ENCODE measurements around the gene MPPED2. TPM values are rescaled to one million over a fixed set of nuclear protein-coding genes. Genes with fewer than 3 reads are reported as not detected.

Gene MPPED2
- total and polyA plus RNA-seq, 2 donors (not counting 3 experiments of a cell fraction or from before 2014, with no cell fraction given), result not detected

- H3K9ac ChIP-seq (replicated peaks; ENCODE audit: extremely low read depth, insufficient read depth, low read length), result no peak overlapping the region
- H3K27ac ChIP-seq (ENCODE audit: insufficient read depth, low read depth, low read length), result no peak overlapping the region
- POLR2A ChIA-PET, result no interaction called here
- H3K9me3 ChIP-seq (replicated peaks; ENCODE audit: control insufficient read depth, insufficient read depth, low read length), result no peaks in the 10 kb centered on the region
- TF ChIP-seq EZH2 (IDR thresholded peaks at IDR 0.05; ENCODE audit: borderline replicate concordance, low read depth, low read length, severe bottlenecking), result no peak
- no peak for TF ChIP-seq POLR2AphosphoS5 (IDR thresholded peaks at IDR 0.05; ENCODE audit: insufficient read depth, low read depth, low read length)
- no peak for TF ChIP-seq GATA2 (IDR thresholded peaks at IDR 0.05; ENCODE audit: insufficient read depth, insufficient read length, low read depth, low read length)
- TF ChIP-seq MAX (IDR thresholded peaks at IDR 0.05; ENCODE audit: insufficient read depth, insufficient read length), result no peak
- TF ChIP-seq FOS (IDR thresholded peaks at IDR 0.05; ENCODE audit: borderline replicate concordance, insufficient read depth, low read length), result no peak
- no peak for TF ChIP-seq POLR2A (IDR thresholded peaks at IDR 0.05; ENCODE audit: low read depth, low read length)
- no peak for TF ChIP-seq CTCF (IDR thresholded peaks at IDR 0.05; ENCODE audit: extremely low read depth in 1 of 2, insufficient read depth in 1 of 2, low read depth in 1 of 2, low read length in 2 of 2)
- no peak for TF ChIP-seq MYC (IDR thresholded peaks at IDR 0.05; ENCODE audit: low read depth, low read length)
- no peak for TF ChIP-seq JUN (IDR thresholded peaks at IDR 0.05; ENCODE audit: borderline replicate concordance, insufficient read depth, insufficient read length, low read depth)
- DNase-seq (ENCODE audit: low read depth, low spot score), result no peak
- BruUV-seq (replicated peaks), result no TSS peak
- intact Hi-C loops (cut with micrococcal nuclease), result no loop called here
- CTCF ChIA-PET, result no interaction called here
- H3K27me3 ChIP-seq (ENCODE audit: control insufficient read depth in 2 of 2, insufficient read depth in 2 of 2, low read length in 2 of 2), result no peaks in the 10 kb centered on the region
- no peaks in the 10 kb centered on the region for H3K9me1 ChIP-seq (replicated peaks; ENCODE audit: control insufficient read depth, extremely low read depth, insufficient read depth, low read length)
- H3K36me3 ChIP-seq (ENCODE audit: control insufficient read depth in 2 of 2, extremely low read depth in 1 of 2, insufficient read depth in 2 of 2, low read length in 2 of 2), result no peaks in the 10 kb centered on the region
- no peaks in the 10 kb centered on the region for H3K4me1 ChIP-seq (ENCODE audit: control insufficient read depth, extremely low read depth, insufficient read depth, low read length)
- no peaks in the 10 kb centered on the region for H4K20me1 ChIP-seq (replicated peaks; ENCODE audit: control insufficient read depth, extremely low read depth, insufficient read depth, low read length)
- dilution Hi-C loops (cut with MboI; ENCODE audit: extremely low pct_ligation_motif_present, low sequenced_read_pairs), result no loop called here
- no peaks in the 10 kb centered on the region for H3K79me2 ChIP-seq (ENCODE audit: control insufficient read depth, insufficient read depth, low read length)
- H3K4me2 ChIP-seq (ENCODE audit: insufficient read depth, low read length), result no peak overlapping the region
- no peak overlapping the region for H3K4me3 ChIP-seq (replicated peaks in 1 of 3; ENCODE audit: insufficient read depth in 1 of 3, low read depth in 1 of 3, low read length in 3 of 3)
- no peak overlapping the region for H2AFZ ChIP-seq (ENCODE audit: low read depth, low read length)
- FAIRE-seq, result no peak
These were observed 63.5 kb downstream of the MPPED2 start for GRCh38 chr11:30522536-30523243.
